NT2/D1 (cell line): Measurements from ENCODE around the gene AOPEP.

Experiments
- DNase-seq: peaks from one replicate; pipeline ENCODE4 v3.0.0-alpha.2; 2011; ENCODE audit warnings: low read depth, low spot score
- H3K27me3 ChIP-seq: 2 replicates; pipeline ENCODE4 v1.6.0; 2011; ENCODE audit warnings: mild to moderate bottlenecking; ENCODE audit not compliant: insufficient read length, insufficient read depth
- H3K36me3 ChIP-seq: 2 replicates; pipeline ENCODE4 v1.6.1; 2011; ENCODE audit warnings: mild to moderate bottlenecking, low read length, mixed read lengths; ENCODE audit not compliant: insufficient read depth, insufficient read length
- H3K4me1 ChIP-seq: 2 replicates; pipeline ENCODE4 v1.5.1; 2011; ENCODE audit not compliant: insufficient read depth, insufficient read length
- H3K4me3 ChIP-seq: 2 replicates; pipeline ENCODE4 v1.5.1; 2011; ENCODE audit warnings: low read depth; ENCODE audit not compliant: insufficient read length
- H3K9ac ChIP-seq: 2 replicates; pipeline ENCODE4 v1.6.0; 2011; ENCODE audit warnings: low read depth; ENCODE audit not compliant: insufficient read length
- H3K9me3 ChIP-seq: 2 replicates; pipeline ENCODE4 v1.5.1; 2011; ENCODE audit warnings: mild to moderate bottlenecking, low read length; ENCODE audit not compliant: insufficient read depth
- SUZ12 ChIP-seq: IDR thresholded peaks from 2 replicates; pipeline ENCODE4 v1.6.1; 2011; ENCODE audit not compliant: insufficient read length, insufficient read depth; ENCODE audit errors: extremely low read depth
- YY1 ChIP-seq: IDR thresholded peaks from 2 replicates; pipeline ENCODE4 v1.6.1; 2011; ENCODE audit not compliant: insufficient read length, insufficient read depth
- ZNF274 ChIP-seq: IDR thresholded peaks from 2 replicates; pipeline ENCODE4 v1.6.1; 2011; ENCODE audit warnings: mild to moderate bottlenecking, low read depth, low read length

Gene AOPEP

GRCh38 chr9:94761481-94761880, 35.0 kb downstream of the AOPEP start:
- Histone ChIP-seq H3K9me3 (no peaks in the 10 kb centered on the region), H3K36me3 (peaks cover 24% of the 10 kb centered on the region), H3K4me3 (no peak overlapping the region), H3K4me1 (no peaks in the 10 kb centered on the region), H3K9ac (no peak overlapping the region), H3K27me3 (no peaks in the 10 kb centered on the region)
- no peak for TF ChIP-seq SUZ12
- TF ChIP-seq YY1, result no peak
- no peak for TF ChIP-seq ZNF274
- DNase-seq, result no peak

DNA sequence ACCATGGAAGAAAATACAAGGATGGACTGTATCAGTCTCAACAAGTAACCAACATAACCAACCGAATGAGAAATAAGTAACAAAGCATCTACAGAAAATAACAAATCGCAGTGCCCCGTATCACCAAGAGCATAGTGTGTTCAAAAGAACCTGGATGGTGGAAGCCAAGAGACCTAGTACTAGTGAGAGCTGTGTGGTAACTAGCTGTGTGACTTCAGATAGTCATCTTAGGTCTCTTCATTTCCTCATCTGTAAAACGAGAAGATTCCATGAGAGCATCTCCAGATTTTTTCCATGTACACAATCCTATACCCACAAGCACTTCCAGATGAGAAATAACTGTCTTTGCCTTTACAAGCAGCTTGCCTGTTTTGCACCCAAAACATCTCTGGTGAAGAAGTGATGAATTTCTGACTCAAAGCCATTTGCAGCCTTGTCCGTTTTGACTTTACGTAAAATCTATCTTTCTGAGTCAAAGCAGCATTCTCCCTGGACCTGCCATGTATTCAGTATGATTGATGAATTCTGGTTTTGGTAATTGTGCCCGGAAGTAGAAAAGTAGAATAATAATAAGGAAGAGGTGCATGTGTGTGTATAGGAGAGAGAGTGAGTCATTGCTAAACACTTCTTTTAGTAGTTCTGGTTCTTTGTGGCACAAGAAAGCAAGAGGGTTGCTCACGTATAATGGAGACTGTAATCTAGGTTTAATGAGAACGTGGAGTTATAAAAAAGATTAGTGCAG, 41.0 kb downstream of the AOPEP start:
- no peaks in the 10 kb centered on the region for H3K27me3 ChIP-seq
- H3K9ac ChIP-seq, result no peak overlapping the region
- peaks cover 12% of the 10 kb centered on the region for H3K36me3 ChIP-seq
- H3K4me1 ChIP-seq, result no peaks in the 10 kb centered on the region
- no peak overlapping the region for H3K4me3 ChIP-seq
- H3K9me3 ChIP-seq, result no peaks in the 10 kb centered on the region
- TF ChIP-seq YY1 (no peak), SUZ12 (no peak), ZNF274 (no peak)
- DNase-seq, result no peak

DNA sequence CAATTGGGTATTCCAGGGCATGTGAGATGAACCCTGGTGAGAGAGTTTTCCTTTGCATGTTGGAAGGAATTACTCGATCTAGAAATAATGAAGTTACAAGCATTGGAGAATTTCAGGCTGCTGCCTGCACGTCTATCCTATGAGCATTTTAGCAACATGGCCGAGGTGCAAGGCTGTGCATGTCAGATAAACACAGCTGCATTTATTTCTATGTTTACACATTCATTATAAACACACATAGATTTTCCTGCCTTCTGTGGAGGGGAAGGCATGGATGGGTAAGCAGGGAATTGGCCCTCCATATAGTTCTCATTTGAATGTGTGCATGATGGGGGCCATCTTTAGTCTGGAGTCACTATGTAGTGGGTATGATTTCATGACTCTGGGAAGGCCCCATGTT, 42.3 kb downstream of the AOPEP start:
- H3K9ac ChIP-seq, result no peak overlapping the region
- TF ChIP-seq ZNF274, result no peak
- TF ChIP-seq YY1, result no peak
- TF ChIP-seq SUZ12, result no peak
- DNase-seq, result no peak
- no peaks in the 10 kb centered on the region for H3K27me3 ChIP-seq
- no peaks in the 10 kb centered on the region for H3K9me3 ChIP-seq
- H3K4me1 ChIP-seq, result no peaks in the 10 kb centered on the region
- H3K36me3 ChIP-seq, result peaks cover 14% of the 10 kb centered on the region
- no peak overlapping the region for H3K4me3 ChIP-seq

- no peak for DNase-seq
- Histone ChIP-seq H3K27me3 (no peaks in the 10 kb centered on the region), H3K9me3 (no peaks in the 10 kb centered on the region), H3K4me1 (no peaks in the 10 kb centered on the region), H3K36me3 (peaks cover 14% of the 10 kb centered on the region), H3K9ac (no peak overlapping the region), H3K4me3 (no peak overlapping the region)
- TF ChIP-seq SUZ12, result no peak
- TF ChIP-seq ZNF274, result no peak
These were observed 43.8 kb downstream of the AOPEP start for GRCh38 chr9:94770334-94770733.

DNA sequence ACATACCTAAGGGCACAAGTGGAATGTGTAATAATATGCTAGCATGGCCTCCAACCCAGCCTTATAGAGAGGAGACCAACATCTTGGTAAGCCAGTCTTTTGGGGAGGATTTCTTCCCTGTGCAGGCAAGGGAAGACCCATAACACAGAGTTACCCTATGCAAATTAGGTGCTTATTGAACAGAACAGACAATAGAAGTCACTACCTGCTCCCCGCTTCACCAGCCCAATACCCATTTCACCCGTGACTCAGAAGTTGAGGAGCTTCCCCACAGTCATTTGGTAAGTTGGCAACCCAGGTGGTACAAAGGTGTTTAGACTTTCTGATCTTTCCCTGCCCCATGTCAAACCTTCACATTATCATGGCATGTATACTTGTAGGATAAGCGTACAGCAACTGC, 44.6 kb downstream of the AOPEP start:
- H3K9me3 ChIP-seq, result no peaks in the 10 kb centered on the region
- no peaks in the 10 kb centered on the region for H3K4me1 ChIP-seq
- TF ChIP-seq ZNF274 (no peak), SUZ12 (no peak), YY1 (no peak)
- peaks cover 14% of the 10 kb centered on the region for H3K36me3 ChIP-seq
- H3K9ac ChIP-seq, result no peak overlapping the region
- no peak for DNase-seq
- no peaks in the 10 kb centered on the region for H3K27me3 ChIP-seq
- H3K4me3 ChIP-seq, result no peak overlapping the region

GRCh38 chr9:94772144-94772543, 45.6 kb downstream of the AOPEP start:
- no peak overlapping the region for H3K4me3 ChIP-seq
- no peaks in the 10 kb centered on the region for H3K9me3 ChIP-seq
- H3K36me3 ChIP-seq, result peaks cover 13% of the 10 kb centered on the region
- no peak for TF ChIP-seq SUZ12
- no peak for TF ChIP-seq YY1
- TF ChIP-seq ZNF274, result no peak
- DNase-seq, result no peak
- H3K9ac ChIP-seq, result no peak overlapping the region
- H3K4me1 ChIP-seq, result no peaks in the 10 kb centered on the region
- H3K27me3 ChIP-seq, result no peaks in the 10 kb centered on the region

DNA sequence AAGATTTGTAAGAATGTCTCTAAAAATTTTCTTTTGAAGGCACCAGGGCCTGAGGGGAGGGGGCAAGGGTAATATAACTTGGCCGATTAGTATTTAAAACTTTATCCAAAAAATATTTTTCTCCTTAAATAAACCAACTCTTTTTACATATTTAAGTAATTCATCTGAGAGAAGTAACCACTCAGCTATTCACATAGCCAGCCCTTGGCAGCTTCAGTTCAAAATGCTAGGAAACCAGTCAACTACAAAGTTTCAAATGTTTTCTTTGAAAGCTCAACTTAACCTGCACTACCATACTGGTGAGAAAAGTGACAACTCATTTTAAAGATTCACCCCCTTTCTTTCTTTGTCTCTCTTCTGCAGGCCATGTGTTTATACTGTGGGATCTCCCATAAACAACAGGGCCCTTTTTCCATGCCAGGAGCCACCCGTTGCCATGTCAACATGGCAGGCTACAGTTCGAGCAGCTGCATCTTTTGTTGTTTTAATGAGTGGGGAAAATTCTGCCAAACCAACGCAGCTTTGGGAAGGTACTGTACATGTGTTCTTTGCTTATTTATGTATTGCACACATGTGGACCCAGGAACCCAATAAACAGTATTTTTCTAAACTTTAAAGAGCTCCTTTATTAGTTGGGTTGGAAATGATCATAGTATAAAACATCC, 46.3 kb downstream of the AOPEP start:
- no peaks in the 10 kb centered on the region for H3K9me3 ChIP-seq
- H3K27me3 ChIP-seq, result no peaks in the 10 kb centered on the region
- no peak overlapping the region for H3K9ac ChIP-seq
- TF ChIP-seq ZNF274 (no peak), SUZ12 (no peak), YY1 (no peak)
- DNase-seq, result no peak
- no peak overlapping the region for H3K4me3 ChIP-seq
- no peaks in the 10 kb centered on the region for H3K4me1 ChIP-seq
- peaks cover 6% of the 10 kb centered on the region for H3K36me3 ChIP-seq
